Ascending aorta (tissue), 2 donors: ENCODE results near the gene LRP5. TPM values are rescaled to one million over a fixed set of nuclear protein-coding genes. Genes with fewer than 3 reads are reported as not detected.
A peak's percentile ranks its signal among the peaks of the same experiment; 100 is the strongest.

Source experiments
- DNase-seq, 2 donors: peaks; one replicate each; pipeline ENCODE4 v3.0.0-alpha.2; 2019; ENCODE audit warnings: low spot score in 2 of 2
- H3K27ac ChIP-seq, 2 donors: fragments of 200-600 bp; sonication (generic); one replicate each; pipeline ENCODE4 v1.5.1; 2016 to 2017; ENCODE audit warnings: mild to moderate bottlenecking in 1 of 2
- H3K27me3 ChIP-seq: fragments of 200-600 bp; sonication (generic); one replicate; pipeline ENCODE4 v1.5.1; 2017
- H3K36me3 ChIP-seq, 2 donors: fragments of 200-600 bp; sonication (generic); one replicate each; pipeline ENCODE4 v1.5.1; 2016
- H3K4me1 ChIP-seq, 2 donors: fragments of 200-600 bp; sonication (generic); one replicate each; pipeline ENCODE4 v1.5.1; 2016 to 2017; ENCODE audit warnings: mild to moderate bottlenecking in 1 of 2
- H3K4me3 ChIP-seq, 2 donors: fragments of 200-600 bp; sonication (generic); one replicate each; pipeline ENCODE4 v1.5.1; 2016 to 2017; ENCODE audit warnings: mild to moderate bottlenecking in 1 of 2
- H3K9me3 ChIP-seq, 2 donors: fragments of 200-600 bp; sonication (generic); one replicate each; pipeline ENCODE4 v1.5.1; 2016
- CTCF ChIP-seq, 3 experiments: fragments of 200-600 bp in 2 of 3; fragments of 450-650 bp in 1 of 3; sonication (generic) in 2 of 3; IDR thresholded peaks; one replicate each; pipeline ENCODE4 v1.5.1; 2016 to 2019; ENCODE audit warnings: antibody characterized with exemption in 3 of 3, mild to moderate bottlenecking in 1 of 3, moderate library complexity in 1 of 3
- intact Hi-C: fragments of 100-400 bp; cut with DNase I; formaldehyde crosslinking; loops from one replicate; pipeline ENCODE4 v1.15.1; 2023
- total RNA-seq: library from RNA; depleted of rRNA; stranded (reverse); fragments of >200 nt; gene quantifications from one replicate; pipeline ENCODE4 v1.1.0, GENCODE V29; 2016

The LRP5 gene
- total RNA-seq, 1 donor from 2014 or later = 130 TPM

GRCh38 chr11:68271023-68271780 lies 41.2 kb upstream of the LRP5 start:
- peak in 1 of 2 donors; percentile 79 for DNase-seq
- H3K4me3 ChIP-seq = peak overlapping the region; percentile 78 to 82
- no peaks in the 10 kb centered on the region for H3K27me3 ChIP-seq
- TF ChIP-seq CTCF (IDR thresholded peaks at IDR 0.05) = peak; percentile 27 to 52 (median 45)
- H3K4me1 ChIP-seq = peaks cover 8 to 19% of the 10 kb centered on the region in 2 donors
- H3K36me3 ChIP-seq = peaks cover 19% of the 10 kb centered on the region in 2 donors
- intact Hi-C loops = loop anchor here (1.0 to 2.0 kb wide), 2 partner anchors 26 to 110 kb away; no protein-coding TSS in a partner anchor
- no peaks in the 10 kb centered on the region for H3K9me3 ChIP-seq
- H3K27ac ChIP-seq = peak overlapping the region; percentile 89 to 94

DNA sequence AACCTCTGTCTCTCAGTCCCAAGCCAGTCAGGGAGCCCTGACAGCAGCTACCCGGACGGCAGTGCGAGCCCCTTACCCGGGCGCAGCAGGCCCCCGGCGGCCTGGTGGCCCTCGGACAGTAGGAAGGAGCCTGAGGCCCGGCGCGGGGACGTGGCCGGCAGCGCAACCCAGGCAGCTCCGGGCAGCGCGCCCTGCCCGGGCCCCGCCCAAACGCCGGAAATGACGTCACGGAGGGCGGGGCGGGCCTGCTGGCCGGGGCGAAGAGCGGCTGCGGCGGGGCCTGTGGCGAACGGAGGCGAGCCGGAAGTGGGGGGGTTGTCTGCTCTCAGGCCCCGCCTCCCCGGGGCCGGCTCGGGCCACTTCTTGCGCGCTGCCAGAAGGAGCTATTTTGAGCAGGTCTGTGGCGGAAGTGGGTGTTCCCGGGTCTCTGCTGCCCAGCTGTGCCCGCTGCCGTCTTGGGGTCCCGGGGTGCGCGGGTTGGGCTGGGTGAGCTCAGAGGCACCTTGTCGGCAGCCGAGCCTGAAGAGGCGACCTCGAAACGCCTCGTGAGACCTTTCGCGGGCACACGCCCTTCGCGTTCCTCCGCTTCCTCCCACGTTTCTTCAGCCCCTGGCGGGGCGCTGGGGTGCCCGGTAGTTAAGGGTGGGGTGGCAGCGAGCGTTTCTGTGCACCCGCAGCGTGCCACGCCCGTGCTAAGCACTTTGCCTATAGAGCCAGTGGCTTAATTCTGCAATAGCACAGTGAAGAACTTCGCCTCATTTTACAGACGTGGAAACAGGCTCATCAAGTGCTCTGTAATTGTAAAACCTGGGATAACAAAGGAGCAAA lies 40.4 kb upstream of the LRP5 start, which contains the start of gene C11orf24:
Gene C11orf24 (minus strand): TSS at position 193 of the 828 bp plus-strand sequence. CDS start 8,206 bp downstream, outside the sequence.
- Histone ChIP-seq H3K4me3 (peak within 1 kb of the TSS; percentile 78 to 82), H3K27me3 (no peaks in the 10 kb centered on the region), H3K9me3 (no peaks in the 10 kb centered on the region), H3K36me3 (peaks cover 11% of the 10 kb centered on the region in 2 donors), H3K4me1 (peaks cover 8 to 19% of the 10 kb centered on the region in 2 donors), H3K27ac (peak within 1 kb of the TSS; percentile 91 to 94)
- no peak for TF ChIP-seq CTCF (IDR thresholded peaks at IDR 0.05)
- intact Hi-C loops = loop anchor here (1.0 to 2.0 kb wide), 5 partner anchors 25 to 189 kb away; partner anchors contain the start of genes KMT5B, LRP5 and PPP6R3
- peak; percentile 80 to 96 for DNase-seq

DNA sequence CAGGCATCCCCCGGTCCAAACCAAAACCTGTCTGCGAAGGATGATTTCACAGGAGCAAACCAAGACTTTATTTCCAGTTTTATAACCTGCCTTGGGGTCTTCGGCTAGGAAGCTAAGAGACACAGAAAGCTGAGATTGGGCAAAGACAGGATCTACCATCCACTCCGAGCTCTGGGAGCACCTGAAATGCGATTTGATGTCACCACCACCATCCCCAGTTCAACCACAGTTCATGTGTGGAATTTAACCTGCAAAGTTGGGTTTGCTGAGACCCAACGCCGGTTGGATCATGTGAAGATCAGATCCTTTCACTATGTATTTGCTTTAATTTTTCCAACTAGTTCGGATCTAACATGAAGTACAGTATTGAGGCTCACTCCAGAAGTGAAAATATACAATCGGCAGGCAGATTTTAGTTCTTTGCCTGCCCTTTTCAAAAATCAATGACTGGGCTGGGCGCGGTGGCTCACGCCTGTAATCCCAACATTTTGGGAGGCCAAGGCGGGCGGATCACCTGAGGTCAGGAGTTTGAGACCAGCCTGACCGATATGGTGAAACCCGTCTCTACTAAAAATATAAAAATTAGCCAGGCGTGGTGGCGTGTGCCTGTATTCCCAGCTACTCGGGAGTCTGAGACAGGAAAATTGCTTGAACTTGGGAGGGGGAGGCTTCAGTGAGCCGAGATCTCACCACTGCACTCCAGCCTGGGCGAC lies 39.2 kb upstream of the LRP5 start:
- Histone ChIP-seq H3K4me1 (peaks cover 8 to 19% of the 10 kb centered on the region in 2 donors), H3K9me3 (no peaks in the 10 kb centered on the region), H3K36me3 (no peaks in the 10 kb centered on the region), H3K4me3 (peak overlapping the region in 1 of 2 donors; percentile 82), H3K27me3 (no peaks in the 10 kb centered on the region), H3K27ac (peak overlapping the region in 1 of 2 donors; percentile 94)
- no peak for TF ChIP-seq CTCF (IDR thresholded peaks at IDR 0.05)
- peak in 1 of 2 donors; percentile 53 for DNase-seq
- intact Hi-C loops = loop anchor here (2.0 kb wide), 2 partner anchors 40 to 188 kb away; partner anchors contain the start of genes LRP5 and PPP6R3

DNA sequence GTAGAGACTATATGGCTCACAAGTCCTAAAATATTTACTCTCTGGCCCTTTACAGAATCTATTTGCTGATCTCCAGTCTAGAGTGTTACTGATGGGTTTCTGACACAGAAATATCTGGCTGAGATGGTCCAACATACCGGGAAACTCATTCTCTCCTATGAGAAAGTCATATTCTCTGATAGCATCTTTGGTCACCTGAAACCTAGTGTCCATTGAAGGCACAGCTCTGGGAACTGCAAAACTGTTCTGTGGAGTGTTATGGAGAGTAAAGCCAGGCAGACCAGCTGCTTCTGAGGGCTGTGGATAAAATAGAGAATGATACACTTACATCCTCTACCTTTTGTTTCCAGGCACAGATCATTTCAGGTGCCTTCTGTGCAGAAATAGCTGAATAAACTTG lies 38.1 kb upstream of the LRP5 start:
- TF ChIP-seq CTCF (IDR thresholded peaks at IDR 0.05) = no peak
- Histone ChIP-seq H3K4me3 (no peak overlapping the region), H3K27ac (no peak overlapping the region), H3K36me3 (no peaks in the 10 kb centered on the region), H3K27me3 (no peaks in the 10 kb centered on the region), H3K9me3 (no peaks in the 10 kb centered on the region), H3K4me1 (peaks cover 8 to 16% of the 10 kb centered on the region in 2 donors)
- DNase-seq = no peak
- intact Hi-C loops = no loop called here
